Lung (tissue), 12 donors: ENCODE data around the gene GPR55. TPM values are rescaled to one million over a fixed set of nuclear protein-coding genes. Genes with fewer than 3 reads are reported as not detected.

Source experiments
- ATAC-seq: fragments of 200-7000 bp; cut with Tn5 transposase; one replicate; pipeline ENCODE4 v1.9.1; 2020; ENCODE audit warnings: moderate number of reproducible peaks; ENCODE audit not compliant: insufficient read depth, low FRiP score
- DNase-seq, 3 donors: peaks; one replicate each; pipeline ENCODE4 v3.0.0-alpha.2; 2013 to 2017
- H3K27ac ChIP-seq, 2 donors: one replicate each; pipeline ENCODE4 v1.5.1; 2013; ENCODE audit warnings: mild to moderate bottlenecking in 2 of 2, moderate library complexity in 2 of 2, control low read depth in 1 of 2, inconsistent platforms in 1 of 2, low read depth in 1 of 2, low read length in 1 of 2
- H3K27me3 ChIP-seq, 3 donors: one replicate each; pipeline ENCODE4 v1.5.1; 2013; ENCODE audit warnings: low read length in 2 of 3; ENCODE audit not compliant: control insufficient read depth in 3 of 3, insufficient read depth in 3 of 3
- H3K36me3 ChIP-seq, 4 donors: one replicate each; pipeline ENCODE4 v1.5.1; 2013; ENCODE audit warnings: low read length in 4 of 4, mild to moderate bottlenecking in 1 of 4, moderate library complexity in 1 of 4; ENCODE audit not compliant: control insufficient read depth in 4 of 4, insufficient read depth in 4 of 4
- H3K4me1 ChIP-seq, 5 donors: one replicate each; pipeline ENCODE4 v1.5.1; 2013; ENCODE audit warnings: low read length in 5 of 5, mild to moderate bottlenecking in 2 of 5, moderate library complexity in 1 of 5; ENCODE audit not compliant: control insufficient read depth in 5 of 5, insufficient read depth in 5 of 5
- H3K4me3 ChIP-seq: one replicate; pipeline ENCODE4 v1.5.1; 2013; ENCODE audit warnings: mild to moderate bottlenecking, control low read depth, moderate library complexity
- H3K9ac ChIP-seq, 2 donors: one replicate each; pipeline ENCODE4 v1.5.1; 2013; ENCODE audit warnings: low read length in 2 of 2, control low read depth in 1 of 2; ENCODE audit not compliant: insufficient read depth in 1 of 2
- H3K9me3 ChIP-seq, 4 donors: one replicate each; pipeline ENCODE4 v1.5.1; 2013; ENCODE audit warnings: low read length in 3 of 4, mild to moderate bottlenecking in 1 of 4, moderate library complexity in 1 of 4; ENCODE audit not compliant: control insufficient read depth in 4 of 4, insufficient read depth in 3 of 4
- WGBS, 2 donors: extraction: QIAGEN DNeasy Blood & Tissue Kit; methylation state at CpG; one replicate each; pipeline ENCODE4 v1.1.7; 2013; 5-methylcytosine and 5-hydroxymethylcytosine counted together
- polyA plus RNA-seq, 2 donors: library from polyadenylated mRNA; stranded (reverse); fragments of 200-250 nt; gene quantifications; one replicate each; pipeline ENCODE4 v1.2.1, GENCODE V29; 2013
- total RNA-seq, 2 donors: library from RNA; depleted of rRNA in 1 of 2; stranded (reverse); fragments of >200 nt in 1 of 2; gene quantifications; one replicate each; pipeline ENCODE4 v1.2.1, GENCODE V29; 2014 to 2021
- TF ChIP-seq, protein P1 (sequence below): IDR thresholded peaks from 2 replicates; pipeline ENCODE4 v1.5.1; 2012; ENCODE audit warnings: mild to moderate bottlenecking; ENCODE audit errors: control extremely low read depth, extremely low read depth
- donor health status: control.
- donor health status: control.
- donor health status: Bipolar disorder and iron deficiency.
- donor health status: healthy.
- donor health status: DM: yes; HTN: yes; CAD: no.

The GPR55 gene
- total and polyA plus RNA-seq, 4 donors: 0.18 to 0.58 (median 0.29) TPM

DNA sequence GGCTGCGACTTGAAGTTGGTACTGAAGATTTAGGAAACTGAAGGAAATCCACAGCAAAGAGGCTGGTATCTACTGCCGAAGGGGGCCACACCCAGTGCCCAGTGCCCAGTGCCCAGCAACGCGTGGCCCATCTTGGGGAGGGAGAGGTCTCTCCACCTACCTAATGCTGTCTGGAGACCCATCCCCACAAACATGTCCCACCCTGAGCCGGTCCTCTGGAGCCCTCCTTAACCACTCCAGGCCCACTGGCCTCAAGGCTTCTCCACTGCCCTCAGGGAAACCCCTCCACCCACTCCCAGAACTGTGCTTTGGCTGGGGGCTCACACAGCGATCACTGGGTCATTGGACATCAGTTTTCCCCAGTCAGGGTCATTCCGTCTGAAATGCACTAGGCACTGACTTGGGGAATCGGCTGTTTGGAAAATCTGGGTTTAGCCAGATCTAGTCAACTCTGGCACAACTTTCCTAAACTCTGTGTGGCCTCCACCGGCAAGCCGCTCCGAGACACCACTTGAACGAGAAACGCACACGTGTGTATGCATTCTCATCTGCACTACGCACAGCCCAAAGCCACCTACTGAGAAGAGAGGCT, 20.1 kb downstream of the GPR55 start:
- 88 to 89% methylated on average over 15 of the region's 15 CpGs for WGBS, 2 donors
- Histone ChIP-seq H3K27ac (no peak overlapping the region), H3K4me1 (peaks cover 0 to 11% (median 0%) of the 10 kb centered on the region in 5 donors), H3K9ac (no peak overlapping the region), H3K36me3 (no peaks in the 10 kb centered on the region), H3K4me3 (no peak overlapping the region), H3K9me3 (no peaks in the 10 kb centered on the region), H3K27me3 (peaks cover 0 to 6% (median 0%) of the 10 kb centered on the region in 3 donors)
- no peak for ATAC-seq
- TF ChIP-seq, protein P1, sequence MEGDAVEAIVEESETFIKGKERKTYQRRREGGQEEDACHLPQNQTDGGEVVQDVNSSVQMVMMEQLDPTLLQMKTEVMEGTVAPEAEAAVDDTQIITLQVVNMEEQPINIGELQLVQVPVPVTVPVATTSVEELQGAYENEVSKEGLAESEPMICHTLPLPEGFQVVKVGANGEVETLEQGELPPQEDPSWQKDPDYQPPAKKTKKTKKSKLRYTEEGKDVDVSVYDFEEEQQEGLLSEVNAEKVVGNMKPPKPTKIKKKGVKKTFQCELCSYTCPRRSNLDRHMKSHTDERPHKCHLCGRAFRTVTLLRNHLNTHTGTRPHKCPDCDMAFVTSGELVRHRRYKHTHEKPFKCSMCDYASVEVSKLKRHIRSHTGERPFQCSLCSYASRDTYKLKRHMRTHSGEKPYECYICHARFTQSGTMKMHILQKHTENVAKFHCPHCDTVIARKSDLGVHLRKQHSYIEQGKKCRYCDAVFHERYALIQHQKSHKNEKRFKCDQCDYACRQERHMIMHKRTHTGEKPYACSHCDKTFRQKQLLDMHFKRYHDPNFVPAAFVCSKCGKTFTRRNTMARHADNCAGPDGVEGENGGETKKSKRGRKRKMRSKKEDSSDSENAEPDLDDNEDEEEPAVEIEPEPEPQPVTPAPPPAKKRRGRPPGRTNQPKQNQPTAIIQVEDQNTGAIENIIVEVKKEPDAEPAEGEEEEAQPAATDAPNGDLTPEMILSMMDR: no peak
- DNase-seq: no peak

DNA sequence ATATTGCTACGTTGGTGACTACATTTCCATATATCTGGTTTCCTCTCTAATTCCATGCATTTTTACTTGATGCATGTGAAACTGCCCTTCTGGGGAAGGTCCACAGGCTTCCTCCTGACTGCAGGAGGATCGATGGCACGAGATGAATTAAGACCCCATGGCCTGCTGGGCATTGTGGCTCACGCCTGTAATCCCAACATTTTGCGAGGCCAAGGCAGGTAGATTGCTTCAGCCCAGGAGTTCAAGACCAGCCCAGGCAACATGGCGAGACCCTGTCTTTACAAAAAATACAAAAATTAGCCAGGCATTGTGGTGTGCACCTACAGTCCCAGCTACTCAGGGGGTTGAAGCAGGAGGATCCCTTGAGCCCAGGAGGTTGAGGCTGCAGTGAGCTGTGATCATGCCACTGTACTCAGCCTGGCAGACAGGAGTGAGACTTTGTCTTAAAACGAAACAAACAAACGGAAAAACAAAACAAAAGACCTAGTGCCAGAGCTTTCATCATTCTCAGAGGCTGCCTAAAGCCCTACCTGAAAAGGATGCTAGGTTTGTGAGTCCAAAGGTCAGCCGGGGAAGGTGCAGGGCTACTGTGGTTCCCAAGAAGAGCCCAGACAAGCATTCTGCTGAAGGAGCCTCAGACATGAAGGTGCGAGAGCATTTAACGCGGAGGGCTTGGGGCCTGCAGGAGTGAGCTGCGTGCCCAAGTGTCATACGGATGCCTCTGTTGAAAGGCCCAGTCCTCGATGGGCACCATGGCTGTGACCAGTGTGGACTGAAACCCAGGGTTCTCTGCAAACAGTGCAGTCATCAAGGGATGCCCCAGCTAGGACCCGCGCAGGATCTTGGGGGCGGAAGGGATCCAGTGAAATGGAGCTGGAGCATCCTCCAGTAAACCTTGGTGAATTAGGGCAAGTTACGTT, 21.6 kb downstream of the GPR55 start:
- Histone ChIP-seq H3K4me3 (no peak overlapping the region), H3K27ac (no peak overlapping the region), H3K4me1 (peaks cover 0 to 8% (median 0%) of the 10 kb centered on the region in 5 donors), H3K9me3 (no peaks in the 10 kb centered on the region), H3K36me3 (no peaks in the 10 kb centered on the region), H3K9ac (no peak overlapping the region), H3K27me3 (peaks cover 0 to 6% (median 0%) of the 10 kb centered on the region in 3 donors)
- DNase-seq (no peak), ATAC-seq (no peak)
- WGBS, 2 donors: 90 to 94% methylated on average over 19 of the region's 19 CpGs
- TF ChIP-seq, protein P1: no peak

DNA sequence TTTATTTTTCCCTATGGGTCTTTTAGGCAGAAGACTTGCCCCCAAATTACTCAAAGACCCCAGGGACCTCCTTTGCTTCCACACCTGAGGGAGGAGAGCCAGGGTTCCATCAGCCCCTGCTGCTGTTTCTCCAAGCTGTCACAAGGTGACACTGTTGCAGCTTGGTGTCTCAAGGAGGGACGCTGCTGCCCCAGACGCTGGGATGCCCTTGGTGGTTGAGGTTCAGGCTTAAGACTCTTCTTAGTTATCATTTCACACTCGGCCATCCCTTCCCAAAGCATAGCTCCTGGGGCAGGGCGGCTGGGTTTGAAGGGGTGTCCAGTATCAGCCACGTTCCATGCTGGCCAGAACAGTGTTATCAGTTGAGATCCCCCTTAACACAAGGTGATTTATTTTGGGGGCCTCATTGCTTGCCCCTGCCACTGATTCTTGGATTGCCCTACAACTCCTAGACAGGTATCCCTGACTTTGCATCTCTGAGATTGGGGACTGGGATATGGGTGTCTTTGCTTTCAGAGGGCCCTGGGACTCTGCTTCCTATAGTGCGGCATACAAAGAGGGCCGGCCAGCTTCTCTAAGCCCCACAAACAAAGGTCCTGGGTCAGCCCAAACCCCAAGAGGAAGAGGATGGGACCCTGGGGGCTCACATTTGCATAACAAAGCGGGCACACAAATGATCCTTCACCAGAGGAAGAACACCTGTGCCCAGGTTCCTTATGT, 22.7 kb downstream of the GPR55 start:
- DNase-seq (peak in 2 of 3 donors; percentile 44 to 66), ATAC-seq (peak; percentile 27)
- no peaks in the 10 kb centered on the region for H3K36me3 ChIP-seq
- H3K9ac ChIP-seq: no peak overlapping the region
- no peak overlapping the region for H3K4me3 ChIP-seq
- TF ChIP-seq, protein P1: peak; percentile 74
- no peaks in the 10 kb centered on the region for H3K9me3 ChIP-seq
- H3K27ac ChIP-seq: no peak overlapping the region
- H3K27me3 ChIP-seq: peaks cover 0 to 6% (median 0%) of the 10 kb centered on the region in 3 donors
- no peaks in the 10 kb centered on the region for H3K4me1 ChIP-seq
- 44 to 49% methylated on average over 8 of the region's 8 CpGs for WGBS, 2 donors
